Heart right ventricle (tissue), 16 donors: ENCODE measurements around the gene CYP2C19. TPM values are rescaled to one million over a fixed set of nuclear protein-coding genes. Genes with fewer than 3 reads are reported as not detected.
"Not testable (repeated sequence)": the region's sequence is repeated elsewhere in the genome, so short reads cannot be mapped to it uniquely, and the experiment has no call there.

Experiments used
- ATAC-seq, 8 donors: fragments of 200-7000 bp; cut with Tn5 transposase; one replicate each; pipeline ENCODE4 v1.9.1; 2020; ENCODE audit warnings: mild to moderate bottlenecking in 8 of 8, moderate library complexity in 8 of 8, moderate number of reproducible peaks in 1 of 8
- DNase-seq, 2 donors: peaks; one replicate each; pipeline ENCODE4 v3.0.0-alpha.2; 2020
- H3K27ac ChIP-seq, 10 donors: fragments of 200-600 bp; sonication (generic) in 2 of 10; one replicate each; pipeline versions ENCODE4 v1.5.0 to v1.8.0; 2020 to 2022; ENCODE audit warnings: mild to moderate bottlenecking in 3 of 10
- H3K27me3 ChIP-seq, 7 donors: fragments of 200-600 bp; one replicate each; pipeline ENCODE4 v1.8.0; 2021 to 2022; ENCODE audit warnings: mild to moderate bottlenecking in 2 of 7
- H3K36me3 ChIP-seq, 9 donors: fragments of 200-600 bp; sonication (generic) in 1 of 9; one replicate each; pipeline versions ENCODE4 v1.5.0 to v1.8.0; 2020 to 2022; ENCODE audit warnings: mild to moderate bottlenecking in 2 of 9
- H3K4me1 ChIP-seq, 9 donors: fragments of 200-600 bp; sonication (generic) in 1 of 9; one replicate each; pipeline versions ENCODE4 v1.5.0 to v1.8.0; 2020 to 2022; ENCODE audit warnings: mild to moderate bottlenecking in 4 of 9
- H3K4me3 ChIP-seq, 10 donors: fragments of 200-600 bp; sonication (generic) in 2 of 10; one replicate each; pipeline versions ENCODE4 v1.5.0 to v1.8.0; 2020 to 2022; ENCODE audit warnings: mild to moderate bottlenecking in 7 of 10, moderate library complexity in 2 of 10
- H3K9me3 ChIP-seq, 11 donors: fragments of 200-600 bp in 10 of 11; sonication (generic) in 2 of 11; one replicate each; pipeline versions ENCODE4 v1.5.0 to v1.8.0; 2013 to 2022; ENCODE audit warnings: mild to moderate bottlenecking in 2 of 11, control low read depth in 1 of 11, moderate library complexity in 1 of 11
- WGBS, 2 donors: extraction: QIAGEN DNeasy Blood & Tissue Kit; methylation state at CpG; one replicate each; pipeline ENCODE4 v1.1.7; 2013; ENCODE audit warnings: inconsistent platforms in 1 of 2; 5-methylcytosine and 5-hydroxymethylcytosine counted together
- intact Hi-C, 10 donors: fragments of 100-400 bp; cut with DNase I; formaldehyde crosslinking; loops; one replicate each; pipeline versions ENCODE4 v1.11.1 to v1.14.2; 2022
- polyA plus RNA-seq, 2 donors: library from polyadenylated mRNA; stranded (reverse); fragments of 200-250 nt; gene quantifications; one replicate each; pipeline ENCODE4 v1.2.3, GENCODE V29; 2013
- total RNA-seq, 10 donors: library from RNA; stranded (reverse); fragmentation: NEBNext Ultra II Directional in 3 of 10; extraction: Animal tissue kit (Norgen Biotek cat#: 25700) in 3 of 10; gene quantifications; one replicate each; pipeline versions ENCODE4 v1.2.1 to v1.2.4, GENCODE V29; 2021 to 2023
- TF ChIP-seq, protein P1 (sequence below), 9 donors: fragments of 200-600 bp; sonication (generic) in 2 of 9; IDR thresholded peaks; one replicate each; pipeline versions ENCODE4 v1.5.0 to v1.8.0; 2021 to 2022; ENCODE audit warnings: antibody characterized with exemption in 9 of 9, mild to moderate bottlenecking in 5 of 9, moderate library complexity in 1 of 9
- donor health status: Arrhythmogenic right ventricular cardiomyopathy.
- donor health status: ischemic (EF 13 %, LVEDD 7.1; RV severe dilation, severe dysfunction).
- donor health status: healthy with polysubstance abuse.
- donor health status: DM: no; HTN: yes; CAD: no.
- donor health status: DM: no; HTN: no; CAD: no.
- donor health status: ischemic (EF 25% LVEDD 6.9; RV normal size, moderate dysfunction).
- donor health status: ischemic (EF 25% LVEDD 5.7; RV mildly dilated, moderate dysfunction).
- donor health status: healthy.
- donor health status: DM: yes; HTN: yes; CAD: no.
- donor health status: Ischemic cardiomyopathy.
- donor health status: ischemic (EF 35%, LVEDD 5.7; RV mildly dilated, moderate dysfunction).
- donor health status: nonischemic (EF 11% LVEDD 7.7; RV severe dilation, severe dysfunction).
- donor health status: DM: yes; HTN: yes; CAD: no.
- donor health status: PGD.
- donor health status: ischemic (EF 29% LVEDD 5.4; RV normal size, mild dysfunction).
- donor health status: nonischemic (EF 23%, LVEDD 6.1; RV moderate dilation, normal function).

Gene CYP2C19
- total and polyA plus RNA-seq, 12 donors = not detected

- Histone ChIP-seq H3K4me1 (no peaks in the 10 kb centered on the region), H3K36me3 (no peaks in the 10 kb centered on the region), H3K27ac (no peak overlapping the region), H3K27me3 (no peaks in the 10 kb centered on the region), H3K4me3 (no peak overlapping the region), H3K9me3 (no peaks in the 10 kb centered on the region)
- TF ChIP-seq, protein P1, sequence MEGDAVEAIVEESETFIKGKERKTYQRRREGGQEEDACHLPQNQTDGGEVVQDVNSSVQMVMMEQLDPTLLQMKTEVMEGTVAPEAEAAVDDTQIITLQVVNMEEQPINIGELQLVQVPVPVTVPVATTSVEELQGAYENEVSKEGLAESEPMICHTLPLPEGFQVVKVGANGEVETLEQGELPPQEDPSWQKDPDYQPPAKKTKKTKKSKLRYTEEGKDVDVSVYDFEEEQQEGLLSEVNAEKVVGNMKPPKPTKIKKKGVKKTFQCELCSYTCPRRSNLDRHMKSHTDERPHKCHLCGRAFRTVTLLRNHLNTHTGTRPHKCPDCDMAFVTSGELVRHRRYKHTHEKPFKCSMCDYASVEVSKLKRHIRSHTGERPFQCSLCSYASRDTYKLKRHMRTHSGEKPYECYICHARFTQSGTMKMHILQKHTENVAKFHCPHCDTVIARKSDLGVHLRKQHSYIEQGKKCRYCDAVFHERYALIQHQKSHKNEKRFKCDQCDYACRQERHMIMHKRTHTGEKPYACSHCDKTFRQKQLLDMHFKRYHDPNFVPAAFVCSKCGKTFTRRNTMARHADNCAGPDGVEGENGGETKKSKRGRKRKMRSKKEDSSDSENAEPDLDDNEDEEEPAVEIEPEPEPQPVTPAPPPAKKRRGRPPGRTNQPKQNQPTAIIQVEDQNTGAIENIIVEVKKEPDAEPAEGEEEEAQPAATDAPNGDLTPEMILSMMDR (IDR thresholded peaks at IDR 0.05) = no peak
- intact Hi-C loops = no loop called here
- DNase-seq (no peak), ATAC-seq (no peak)
- 88 to 92% methylated on average over 1 of the region's 1 CpG for WGBS, 2 donors
These were observed 116.2 kb downstream of the CYP2C19 start for GRCh38 chr10:94878649-94879048.

- WGBS, 2 donors = 81 to 85% methylated on average over 1 of the region's 1 CpG
- no peak overlapping the region for H3K4me3 ChIP-seq
- TF ChIP-seq, protein P1 (IDR thresholded peaks at IDR 0.05) = no peak
- H3K27ac ChIP-seq = no peak overlapping the region
- H3K4me1 ChIP-seq = no peaks in the 10 kb centered on the region
- no peaks in the 10 kb centered on the region for H3K9me3 ChIP-seq
- DNase-seq (no peak), ATAC-seq (no peak)
- H3K27me3 ChIP-seq = no peaks in the 10 kb centered on the region
- intact Hi-C loops = no loop called here
- no peaks in the 10 kb centered on the region for H3K36me3 ChIP-seq
These were observed 116.7 kb downstream of the CYP2C19 start for GRCh38 chr10:94879214-94879613.

GRCh38 chr10:94889123-94889522 lies 126.6 kb downstream of the CYP2C19 start:
- Histone ChIP-seq H3K9me3 (peaks cover 0 to 16% (median 0%) of the 10 kb centered on the region in 11 donors), H3K27ac (no peak overlapping the region), H3K27me3 (no peaks in the 10 kb centered on the region), H3K4me1 (no peaks in the 10 kb centered on the region), H3K4me3 (no peak overlapping the region), H3K36me3 (no peaks in the 10 kb centered on the region)
- no peak for ATAC-seq
- 72 to 75% methylated on average over 3 of the region's 3 CpGs for WGBS, 2 donors
- TF ChIP-seq, protein P1 (IDR thresholded peaks at IDR 0.05) = no peak
- intact Hi-C loops = no loop called here
- DNase-seq = no peak

DNA sequence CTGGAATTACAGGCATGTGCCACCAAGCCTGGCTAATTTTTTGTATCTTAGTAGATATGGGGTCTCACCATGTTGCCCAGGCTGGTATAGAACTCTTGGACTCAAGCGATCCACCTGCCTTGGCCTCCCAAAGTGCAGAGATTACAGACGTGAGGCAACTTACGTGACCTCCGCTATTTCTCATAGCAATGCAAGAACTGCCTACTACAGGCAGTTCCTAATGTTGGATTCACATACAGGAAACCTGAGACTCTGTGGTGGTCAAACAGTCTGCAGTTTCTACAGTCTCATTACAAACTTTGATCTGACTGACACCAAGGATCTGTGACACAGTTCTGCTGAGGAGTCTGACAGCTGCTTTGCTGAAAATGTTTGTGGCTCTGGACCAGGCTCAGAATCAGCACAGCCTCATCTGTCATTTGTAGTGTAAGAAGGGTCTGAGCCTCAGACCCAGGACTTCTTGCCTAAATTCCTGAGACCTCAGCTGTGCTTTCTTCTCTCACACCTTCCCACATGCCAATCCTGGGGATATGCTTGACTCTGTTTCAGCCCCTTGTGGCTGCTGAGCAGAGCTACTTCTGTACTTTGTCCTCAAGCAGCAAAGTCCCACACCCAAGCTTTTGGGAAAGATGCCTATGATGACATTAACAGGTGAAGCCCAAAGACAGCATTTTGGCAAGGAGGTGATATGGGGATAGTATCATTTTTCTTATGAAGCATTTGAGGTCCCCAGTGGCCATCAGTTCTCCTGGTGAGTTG lies 128.0 kb downstream of the CYP2C19 start:
- TF ChIP-seq, protein P1 (IDR thresholded peaks at IDR 0.05) = no peak
- no peaks in the 10 kb centered on the region for H3K36me3 ChIP-seq
- peaks cover 0 to 20% (median 0%) of the 10 kb centered on the region in 11 donors for H3K9me3 ChIP-seq
- H3K4me3 ChIP-seq = no peak overlapping the region
- ATAC-seq (no peak), DNase-seq (no peak)
- intact Hi-C loops = no loop called here
- no peaks in the 10 kb centered on the region for H3K27me3 ChIP-seq
- WGBS, 2 donors = 88 to 91% methylated on average over 4 of the region's 4 CpGs
- H3K4me1 ChIP-seq = no peaks in the 10 kb centered on the region
- H3K27ac ChIP-seq = no peak overlapping the region

GRCh38 chr10:94898414-94898813 lies 135.9 kb downstream of the CYP2C19 start:
- H3K36me3 ChIP-seq, DNase-seq, ATAC-seq, H3K27ac ChIP-seq, intact Hi-C loops, H3K4me1 ChIP-seq, H3K4me3 ChIP-seq, H3K27me3 ChIP-seq: not testable (repeated sequence)
- H3K9me3 ChIP-seq = peaks cover 0 to 25% (median 0%) of the 10 kb centered on the region in 11 donors
- WGBS, 2 donors = 70 to 75% methylated on average over 7 of the region's 7 CpGs
